ENCODE results near the gene NRXN2. TPM values are rescaled to one million over a fixed set of nuclear protein-coding genes. Genes with fewer than 3 reads are reported as not detected.

The NRXN2 gene
- total RNA-seq, 1 donor from 2014 or later, result 10.0 TPM

GRCh38 chr11:64619196-64619595 lies 103.8 kb downstream of the NRXN2 start:
- Mint-ChIP-seq H3K4me1 (peaks cover 25% of the 10 kb centered on the region), H3K36me3 (ENCODE audit: low read depth) (no peaks in the 10 kb centered on the region), H3K9me3 (no peaks in the 10 kb centered on the region), H3K27ac (ENCODE audit: unreplicated experiment) (no peak overlapping the region), H3K27me3 (ENCODE audit: low read depth) (no peaks in the 10 kb centered on the region), H3K4me3 (no peak overlapping the region)
- TF ChIP-seq CTCF (conservative IDR thresholded peaks at IDR 0.05), result no peak
- DNase-seq (ENCODE audit: low read depth, low spot score), result no peak

- Mint-ChIP-seq H3K27ac (ENCODE audit: unreplicated experiment) (no peak overlapping the region), H3K27me3 (ENCODE audit: low read depth) (no peaks in the 10 kb centered on the region), H3K36me3 (ENCODE audit: low read depth) (no peaks in the 10 kb centered on the region), H3K4me3 (no peak overlapping the region), H3K4me1 (peaks cover 21% of the 10 kb centered on the region), H3K9me3 (no peaks in the 10 kb centered on the region)
- no peak for TF ChIP-seq CTCF (conservative IDR thresholded peaks at IDR 0.05)
- DNase-seq (ENCODE audit: low read depth, low spot score), result no peak
Observed at GRCh38 chr11:64616817-64617216, 106.2 kb downstream of the NRXN2 start.

- Mint-ChIP-seq H3K4me1 (peaks cover 8% of the 10 kb centered on the region), H3K36me3 (ENCODE audit: low read depth) (no peaks in the 10 kb centered on the region), H3K27ac (ENCODE audit: unreplicated experiment) (no peak overlapping the region), H3K27me3 (ENCODE audit: low read depth) (no peaks in the 10 kb centered on the region), H3K4me3 (no peak overlapping the region), H3K9me3 (no peaks in the 10 kb centered on the region)
- no peak for TF ChIP-seq CTCF (conservative IDR thresholded peaks at IDR 0.05)
- DNase-seq (ENCODE audit: low read depth, low spot score), result no peak
Observed at GRCh38 chr11:64614917-64615316, 108.1 kb downstream of the NRXN2 start.

GRCh38 chr11:64613648-64614047 lies 109.3 kb downstream of the NRXN2 start:
- H3K36me3 Mint-ChIP-seq (ENCODE audit: low read depth), result no peaks in the 10 kb centered on the region
- H3K27me3 Mint-ChIP-seq (ENCODE audit: low read depth), result no peaks in the 10 kb centered on the region
- no peak overlapping the region for H3K4me3 Mint-ChIP-seq
- H3K27ac Mint-ChIP-seq (ENCODE audit: unreplicated experiment), result no peak overlapping the region
- no peak for DNase-seq (ENCODE audit: low read depth, low spot score)
- no peak for TF ChIP-seq CTCF (conservative IDR thresholded peaks at IDR 0.05)
- H3K4me1 Mint-ChIP-seq, result peaks cover 2% of the 10 kb centered on the region
- no peaks in the 10 kb centered on the region for H3K9me3 Mint-ChIP-seq

- H3K9me3 Mint-ChIP-seq, result no peaks in the 10 kb centered on the region
- H3K4me1 Mint-ChIP-seq, result peaks cover 10% of the 10 kb centered on the region
- no peak overlapping the region for H3K4me3 Mint-ChIP-seq
- no peak for DNase-seq (ENCODE audit: low read depth, low spot score)
- H3K27ac Mint-ChIP-seq (ENCODE audit: unreplicated experiment), result no peak overlapping the region
- no peaks in the 10 kb centered on the region for H3K36me3 Mint-ChIP-seq (ENCODE audit: low read depth)
- TF ChIP-seq CTCF (conservative IDR thresholded peaks at IDR 0.05), result no peak
- H3K27me3 Mint-ChIP-seq (ENCODE audit: low read depth), result no peaks in the 10 kb centered on the region
Observed at GRCh38 chr11:64611869-64612646, 110.9 kb downstream of the NRXN2 start.
